Colon (tissue), 2 donors: ENCODE data around the gene KIF1C.

Experiments used
- FAIRE-seq: peaks from 2 replicates; lab custom pipeline; 2012; peaks lifted over from hg19 to GRCh38; lab: Jason Lieb, UNC
- donor health status: control.
- donor health status: control.

KIF1C gene

GRCh38 chr17:4997302-4998026, at the start of gene KIF1C, which contains the start of gene INCA1:
Gene KIF1C, plus strand, starts transcription at chr17:4997950. Its CDS starts 2,297 bp downstream, at chr17:5000247.
Gene INCA1, minus strand, starts transcription at chr17:4997522. Its CDS starts 3,085 bp downstream, at chr17:4994437.
- FAIRE-seq: no peak

DNA sequence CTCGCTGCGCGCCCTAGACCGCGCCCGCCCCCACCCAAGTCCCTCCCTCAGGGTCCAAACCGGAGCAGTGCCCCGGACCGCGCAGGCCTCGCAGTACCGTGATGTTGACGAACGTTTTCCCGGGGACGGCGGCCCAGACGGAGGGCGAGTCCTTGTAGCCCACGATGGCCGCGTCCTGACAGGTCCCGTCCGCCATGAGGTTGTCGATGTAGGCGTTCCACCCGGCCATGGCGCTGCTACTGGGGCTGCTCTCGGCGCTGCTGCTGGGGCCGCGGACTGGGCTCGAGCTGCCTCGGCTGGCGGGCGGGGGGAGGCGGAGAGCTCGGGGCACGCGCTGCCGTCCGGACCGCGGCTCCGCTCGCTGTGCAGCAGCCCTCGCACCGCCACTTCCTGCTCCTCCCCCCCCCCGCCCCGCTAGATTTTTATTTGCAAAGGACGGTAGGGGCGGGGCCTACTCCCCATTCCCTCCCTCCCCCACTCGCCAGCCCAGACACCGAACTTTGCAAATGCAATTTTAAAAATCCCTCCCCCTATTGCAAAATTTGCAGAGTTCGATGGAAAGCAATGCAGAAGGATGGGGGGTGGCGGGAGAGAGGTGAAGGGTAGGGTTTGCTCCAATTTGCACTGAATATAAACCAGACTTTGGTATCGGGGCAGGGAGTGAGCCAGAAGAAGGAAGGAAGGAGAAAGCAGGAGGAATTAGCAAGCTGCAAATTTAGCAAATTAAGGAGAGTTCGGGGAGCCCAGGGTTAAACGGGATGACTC, 49.4 kb upstream of the KIF1C start, which contains the start of gene PFN1:
Gene PFN1, minus strand, starts transcription at position 365 of the 765 bp plus-strand sequence. Its CDS starts 136 bp downstream, at position 229.
- no peak for FAIRE-seq

- no peak for FAIRE-seq
These were observed 48.8 kb upstream of the KIF1C start for GRCh38 chr17:4948931-4949320.

GRCh38 chr17:4949321-4950074, 48.3 kb upstream of the KIF1C start:
- no peak for FAIRE-seq

- no peak for FAIRE-seq
These were observed 47.5 kb upstream of the KIF1C start for GRCh38 chr17:4950075-4950745.

DNA sequence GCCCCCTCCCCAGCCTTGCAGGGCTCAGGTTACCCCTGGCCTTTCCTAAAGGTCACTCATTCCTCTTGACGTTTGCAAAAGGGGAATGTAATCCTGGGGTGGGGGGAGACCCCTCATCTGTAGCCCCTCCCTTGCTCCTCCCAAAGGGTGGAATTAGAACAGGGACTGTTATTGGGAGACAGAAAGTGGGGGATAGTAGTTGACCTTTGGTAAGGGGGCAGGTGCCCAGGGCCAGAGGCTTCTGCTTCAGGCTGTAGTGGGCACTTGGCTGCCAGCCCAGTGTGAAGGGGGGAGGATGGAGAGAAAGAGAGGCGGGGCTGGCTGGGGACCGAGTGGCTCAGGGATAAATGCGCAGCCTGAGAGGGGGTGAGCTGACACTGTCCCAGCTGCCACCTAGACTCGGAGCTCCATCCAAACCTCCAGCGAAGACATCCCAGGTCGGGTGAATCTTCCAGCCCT, 47.0 kb upstream of the KIF1C start, which contains the start of gene ENO3:
Gene ENO3, plus strand, starts transcription at position 374 of the 459 bp plus-strand sequence. CDS start 711 bp downstream, outside the sequence.
- no peak for FAIRE-seq

GRCh38 chr17:4951486-4951885, 46.3 kb upstream of the KIF1C start:
- FAIRE-seq: no peak

GRCh38 chr17:4953451-4953961, 44.2 kb upstream of the KIF1C start:
- FAIRE-seq: no peak

DNA sequence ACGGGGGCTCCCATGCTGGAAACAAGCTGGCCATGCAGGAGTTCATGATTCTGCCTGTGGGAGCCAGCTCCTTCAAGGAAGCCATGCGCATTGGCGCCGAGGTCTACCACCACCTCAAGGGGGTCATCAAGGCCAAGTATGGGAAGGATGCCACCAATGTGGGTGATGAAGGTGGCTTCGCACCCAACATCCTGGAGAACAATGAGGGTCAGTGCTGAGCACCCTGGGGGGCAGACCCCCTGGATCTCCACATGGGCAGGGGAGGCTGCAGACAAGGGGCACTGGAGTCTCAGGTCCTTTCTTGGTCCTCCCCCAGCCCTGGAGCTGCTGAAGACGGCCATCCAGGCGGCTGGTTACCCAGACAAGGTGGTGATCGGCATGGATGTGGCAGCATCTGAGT, 42.7 kb upstream of the KIF1C start:
- FAIRE-seq: no peak

- no peak for FAIRE-seq
These were observed 41.2 kb upstream of the KIF1C start for GRCh38 chr17:4956493-4957061.

DNA sequence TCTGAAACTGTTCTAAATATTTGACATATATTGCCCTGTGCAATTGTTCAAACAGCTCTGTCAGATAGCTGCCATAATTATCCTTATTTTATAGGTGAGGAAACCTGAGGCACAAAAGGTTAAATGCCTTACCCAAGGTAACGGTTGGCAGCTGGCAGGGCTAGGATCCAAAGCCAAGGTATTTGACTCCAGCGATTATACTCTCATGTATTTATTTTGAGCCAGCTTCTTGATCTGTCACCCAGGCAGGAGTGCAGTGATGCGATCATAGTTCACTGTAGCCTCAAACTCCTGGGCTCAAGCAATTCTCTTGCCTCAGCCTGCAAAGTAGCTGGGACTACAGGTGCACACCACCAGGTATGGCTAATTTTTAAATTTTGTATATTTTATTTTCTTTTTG, 39.6 kb upstream of the KIF1C start:
- no peak for FAIRE-seq

GRCh38 chr17:4959261-4959965, 38.3 kb upstream of the KIF1C start:
- FAIRE-seq: no peak

DNA sequence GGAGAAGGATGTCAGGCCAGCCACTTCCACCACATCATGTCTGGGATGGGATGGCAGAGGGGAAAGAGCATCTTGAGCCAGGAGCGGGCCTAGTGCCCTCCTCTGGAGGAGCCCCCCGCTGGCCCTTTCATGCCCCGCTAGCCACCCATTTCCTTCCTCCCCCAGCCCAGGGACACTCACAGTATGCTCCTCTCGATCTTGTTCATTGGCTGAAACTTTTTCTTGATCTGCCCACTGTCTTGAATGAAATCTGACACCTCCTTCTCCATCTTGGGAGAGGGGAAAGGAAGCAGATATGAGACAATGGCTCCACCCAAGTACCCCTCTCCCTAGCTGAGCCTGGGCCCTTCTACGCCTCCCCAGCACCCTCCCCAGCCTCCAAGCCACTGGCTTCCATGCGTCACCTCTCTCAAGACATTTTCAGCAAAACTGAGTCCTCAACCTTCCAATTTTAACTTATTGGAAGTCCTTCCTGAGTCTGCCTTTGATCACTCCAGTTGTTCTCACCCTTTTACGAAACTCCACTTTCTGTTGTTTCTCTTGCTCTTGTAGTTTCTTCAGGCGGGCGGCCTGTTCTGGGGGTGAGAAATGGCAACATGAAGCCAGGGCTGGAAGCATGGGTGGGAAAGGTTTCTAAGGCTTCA, 37.3 kb upstream of the KIF1C start:
- no peak for FAIRE-seq

DNA sequence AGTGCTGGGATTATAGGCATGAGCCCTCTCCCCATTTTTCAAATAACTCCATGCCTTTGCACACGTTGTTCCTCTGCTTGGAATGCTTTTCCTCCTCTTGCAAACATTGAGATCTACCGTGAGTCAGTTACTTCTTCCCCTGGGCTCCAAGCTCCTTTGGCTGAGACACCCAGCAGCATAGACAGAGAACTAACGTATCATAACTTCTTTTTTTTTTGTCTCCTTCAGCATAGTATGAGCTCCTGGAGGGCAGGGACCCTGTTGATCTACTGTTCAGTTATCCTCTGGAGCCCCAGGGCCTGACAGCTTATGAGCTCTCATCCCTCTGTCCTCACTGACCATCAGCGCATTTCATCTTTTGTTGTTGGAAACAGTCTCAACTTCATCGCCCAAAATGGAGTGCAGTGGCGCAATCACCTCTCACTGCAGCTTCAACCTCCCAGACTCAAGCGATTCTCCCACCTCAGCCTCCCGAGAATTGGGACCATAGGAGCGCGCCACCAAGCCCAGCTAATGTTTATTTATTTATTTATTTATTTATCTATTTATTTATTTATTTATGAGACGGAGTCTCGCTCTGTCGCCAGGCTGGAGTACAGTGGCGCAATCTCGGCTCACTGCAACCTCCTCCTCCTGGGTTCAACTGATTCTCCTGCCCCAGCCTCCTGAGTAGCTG, 32.3 kb upstream of the KIF1C start:
- no peak for FAIRE-seq

DNA sequence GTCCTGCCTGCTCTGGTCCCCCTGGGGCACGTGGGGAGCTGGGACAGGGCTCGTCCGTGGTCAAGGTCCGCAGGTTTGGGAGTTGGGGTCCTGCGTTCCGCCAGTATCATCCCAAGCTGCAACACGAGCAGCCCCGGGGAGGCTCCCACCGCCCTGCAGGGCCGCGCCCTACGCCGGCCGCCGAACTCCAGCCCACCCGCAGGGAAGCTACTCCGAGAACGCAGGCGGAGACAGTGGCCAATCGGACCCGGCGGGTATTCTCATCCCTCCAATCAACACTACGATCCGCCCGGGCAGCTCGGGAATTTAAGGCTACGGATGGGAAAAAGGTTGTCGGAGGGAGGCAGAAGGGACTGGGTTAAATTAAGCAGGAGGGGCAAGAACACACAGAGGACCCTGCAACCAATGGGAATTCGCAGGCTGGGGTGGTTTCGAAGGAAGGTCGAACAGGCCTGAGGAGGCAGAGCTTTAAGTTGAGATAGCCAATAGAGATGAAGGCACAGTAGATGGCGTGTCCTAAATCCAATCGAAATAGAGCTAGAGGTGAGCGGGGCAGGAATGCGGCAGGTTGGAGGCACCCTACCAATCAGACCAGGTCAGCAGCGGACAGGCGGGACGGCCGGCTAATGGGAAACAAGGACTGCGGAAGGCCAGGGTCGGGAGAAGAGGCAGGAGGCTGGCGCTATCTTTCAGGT, 30.8 kb upstream of the KIF1C start:
- FAIRE-seq: peak; percentile 97

GRCh38 chr17:4967539-4968485, 29.9 kb upstream of the KIF1C start, which contains the start of gene SPAG7:
Gene SPAG7, minus strand, starts transcription at chr17:4967817. Its CDS starts 13 bp downstream, at chr17:4967804.
- peak; percentile 47 for FAIRE-seq

DNA sequence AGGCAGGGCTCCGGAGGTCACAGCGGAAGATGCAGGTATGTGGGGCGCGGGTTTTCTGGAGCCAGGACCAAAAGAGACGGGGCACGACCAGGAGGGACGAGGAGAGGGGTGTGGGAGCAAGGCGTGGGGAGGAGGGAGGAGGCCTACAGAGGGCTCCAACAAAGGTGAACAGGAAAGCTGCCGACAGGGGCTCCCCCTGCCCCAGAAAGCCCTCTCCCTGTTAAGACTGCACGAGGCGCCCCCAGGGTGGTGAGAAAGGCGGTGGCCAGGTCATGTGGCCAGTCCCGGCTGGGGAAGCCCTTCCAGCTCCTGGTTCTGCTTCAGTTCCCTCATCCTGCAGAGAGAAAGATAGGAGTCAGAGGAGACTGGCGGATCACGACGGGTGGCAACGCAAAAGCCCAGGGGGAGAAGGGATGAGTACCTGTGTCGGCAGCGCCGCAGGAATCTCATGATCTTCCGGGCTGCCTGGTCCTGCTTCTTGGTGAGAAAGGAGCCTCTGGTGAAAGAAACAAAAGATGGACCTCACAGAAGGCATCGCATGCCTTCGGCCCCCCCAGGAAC, 29.2 kb upstream of the KIF1C start:
- no peak for FAIRE-seq
